Measurements from ENCODE around the gene VAT1. TPM values are rescaled to one million over a fixed set of nuclear protein-coding genes. Genes with fewer than 3 reads are reported as not detected.

VAT1 gene
- total and polyA plus RNA-seq, 2 of the 13 experiments (the other 11 are each of a cell fraction or from before 2014, with no cell fraction given): 143 to 205 TPM

DNA sequence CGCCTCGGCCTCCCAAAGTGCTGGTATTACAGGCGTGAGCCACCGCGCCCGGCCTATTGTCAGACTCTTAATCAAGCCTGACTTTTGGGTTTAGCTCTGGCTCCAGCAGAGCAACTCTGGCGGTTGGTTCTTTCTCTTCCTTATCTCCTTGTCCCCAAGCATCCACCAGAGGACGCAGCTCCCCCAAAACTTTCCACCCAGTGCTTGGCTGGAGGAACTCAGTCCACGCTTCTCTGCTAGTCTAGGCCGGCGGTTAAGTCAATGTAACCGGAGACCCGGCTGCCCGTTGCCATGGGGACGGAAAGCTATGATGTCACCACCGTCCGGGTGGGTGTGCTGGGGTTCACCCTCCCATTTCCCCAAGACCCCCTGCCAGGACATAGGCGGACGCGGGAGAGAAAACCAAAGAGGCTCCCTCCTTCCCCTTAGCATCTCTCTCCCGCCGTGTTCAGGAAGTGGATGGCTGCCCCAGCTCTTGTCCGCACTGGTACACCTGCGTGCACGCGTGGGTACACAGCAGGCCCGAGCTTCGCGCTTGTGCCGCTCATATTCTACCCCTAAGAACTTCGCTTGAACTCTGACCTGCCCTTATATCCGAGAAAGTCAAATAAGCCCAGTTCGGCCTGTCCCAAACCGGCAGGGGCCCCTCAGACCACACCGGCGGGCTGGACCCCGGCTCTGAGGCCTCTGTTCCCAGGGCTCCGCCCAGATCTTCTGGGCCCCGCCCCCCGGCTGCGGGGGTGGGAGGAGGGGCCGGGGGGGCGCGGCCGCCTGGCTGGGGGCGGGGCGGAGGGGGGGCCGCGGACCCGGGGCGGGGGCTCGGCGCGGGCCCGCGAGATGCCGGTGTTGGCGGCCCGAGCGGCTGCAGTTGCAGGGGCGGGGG lies 2.5 kb upstream of the VAT1 start, which contains the start of gene RND2 (continued):
- TF ChIP-seq ZNF816 (CRISPR knock-in tag; IDR thresholded peaks at IDR 0.05; ENCODE audit: borderline replicate concordance) (no peak), JUN (CRISPR knock-in tag; IDR thresholded peaks at IDR 0.05) (peak; percentile 76; the same call in 1 of the 2 replicates), AGO1 (IDR thresholded peaks at IDR 0.05; ENCODE audit: low read depth, low read length, poor library complexity, severe bottlenecking) (no peak), FIP1L1 (IDR thresholded peaks at IDR 0.05; ENCODE audit: borderline replicate concordance, insufficient read depth, low read depth, low read length) (peak; percentile 73; the same call in 1 of the 2 replicates), KAT2B (IDR thresholded peaks at IDR 0.05; ENCODE audit: borderline replicate concordance, low read depth, low read length) (no peak), CEBPB (IDR thresholded peaks at IDR 0.05; ENCODE audit: borderline replicate concordance, low read depth, low read length) (no peak), NFKB2 (CRISPR knock-in tag; IDR thresholded peaks at IDR 0.05; ENCODE audit: borderline replicate concordance) (peak; percentile 65; the same call in 1 of the 2 replicates), ZNF678 (CRISPR knock-in tag; IDR thresholded peaks at IDR 0.05) (0 out of 2 replicates have a peak, but pooled peaks have one; percentile 41), PCBP2 (optimal IDR thresholded peaks at IDR 0.05; ENCODE audit: low read depth, low read length, poor library complexity, severe bottlenecking) (no peak), DMAP1 (CRISPR knock-in tag; IDR thresholded peaks at IDR 0.05) (peak; percentile 65; the same call in 1 of the 2 replicates), ZNF619 (CRISPR knock-in tag; IDR thresholded peaks at IDR 0.05) (peak; percentile 89; the same call in 1 of the 2 replicates), REPIN1 (CRISPR knock-in tag; IDR thresholded peaks at IDR 0.05; ENCODE audit: borderline replicate concordance, low read depth) (peak; percentile 77), ZNF224 (CRISPR knock-in tag; IDR thresholded peaks at IDR 0.05) (0 out of 2 replicates have a peak, but pooled peaks have one; percentile 54), ZNF451 (CRISPR knock-in tag; IDR thresholded peaks at IDR 0.05) (0 out of 2 replicates have a peak, but pooled peaks have one; percentile 16), FOSL1 (CRISPR knock-in tag; IDR thresholded peaks at IDR 0.05; ENCODE audit: borderline replicate concordance) (no peak), TMF1 (CRISPR knock-in tag; IDR thresholded peaks at IDR 0.05; ENCODE audit: low read depth) (no peak)
- TF ChIP-seq, protein P1, sequence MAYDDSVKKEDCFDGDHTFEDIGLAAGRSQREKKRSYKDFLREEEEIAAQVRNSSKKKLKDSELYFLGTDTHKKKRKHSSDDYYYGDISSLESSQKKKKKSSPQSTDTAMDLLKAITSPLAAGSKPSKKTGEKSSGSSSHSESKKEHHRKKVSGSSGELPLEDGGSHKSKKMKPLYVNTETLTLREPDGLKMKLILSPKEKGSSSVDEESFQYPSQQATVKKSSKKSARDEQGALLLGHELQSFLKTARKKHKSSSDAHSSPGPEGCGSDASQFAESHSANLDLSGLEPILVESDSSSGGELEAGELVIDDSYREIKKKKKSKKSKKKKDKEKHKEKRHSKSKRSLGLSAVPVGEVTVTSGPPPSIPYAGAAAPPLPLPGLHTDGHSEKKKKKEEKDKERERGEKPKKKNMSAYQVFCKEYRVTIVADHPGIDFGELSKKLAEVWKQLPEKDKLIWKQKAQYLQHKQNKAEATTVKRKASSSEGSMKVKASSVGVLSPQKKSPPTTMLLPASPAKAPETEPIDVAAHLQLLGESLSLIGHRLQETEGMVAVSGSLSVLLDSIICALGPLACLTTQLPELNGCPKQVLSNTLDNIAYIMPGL (CRISPR knock-in tag; IDR thresholded peaks at IDR 0.05; ENCODE audit: borderline replicate concordance in 1 of 2, low read depth in 1 of 2): peak; percentile 68 to 82; a peak in 2 of 4 replicates
- TF ChIP-seq, protein P2, sequence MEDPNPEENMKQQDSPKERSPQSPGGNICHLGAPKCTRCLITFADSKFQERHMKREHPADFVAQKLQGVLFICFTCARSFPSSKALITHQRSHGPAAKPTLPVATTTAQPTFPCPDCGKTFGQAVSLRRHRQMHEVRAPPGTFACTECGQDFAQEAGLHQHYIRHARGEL (CRISPR knock-in tag; IDR thresholded peaks at IDR 0.05): 0 out of 2 replicates have a peak, but pooled peaks have one; percentile 23
- TF ChIP-seq, protein P3, sequence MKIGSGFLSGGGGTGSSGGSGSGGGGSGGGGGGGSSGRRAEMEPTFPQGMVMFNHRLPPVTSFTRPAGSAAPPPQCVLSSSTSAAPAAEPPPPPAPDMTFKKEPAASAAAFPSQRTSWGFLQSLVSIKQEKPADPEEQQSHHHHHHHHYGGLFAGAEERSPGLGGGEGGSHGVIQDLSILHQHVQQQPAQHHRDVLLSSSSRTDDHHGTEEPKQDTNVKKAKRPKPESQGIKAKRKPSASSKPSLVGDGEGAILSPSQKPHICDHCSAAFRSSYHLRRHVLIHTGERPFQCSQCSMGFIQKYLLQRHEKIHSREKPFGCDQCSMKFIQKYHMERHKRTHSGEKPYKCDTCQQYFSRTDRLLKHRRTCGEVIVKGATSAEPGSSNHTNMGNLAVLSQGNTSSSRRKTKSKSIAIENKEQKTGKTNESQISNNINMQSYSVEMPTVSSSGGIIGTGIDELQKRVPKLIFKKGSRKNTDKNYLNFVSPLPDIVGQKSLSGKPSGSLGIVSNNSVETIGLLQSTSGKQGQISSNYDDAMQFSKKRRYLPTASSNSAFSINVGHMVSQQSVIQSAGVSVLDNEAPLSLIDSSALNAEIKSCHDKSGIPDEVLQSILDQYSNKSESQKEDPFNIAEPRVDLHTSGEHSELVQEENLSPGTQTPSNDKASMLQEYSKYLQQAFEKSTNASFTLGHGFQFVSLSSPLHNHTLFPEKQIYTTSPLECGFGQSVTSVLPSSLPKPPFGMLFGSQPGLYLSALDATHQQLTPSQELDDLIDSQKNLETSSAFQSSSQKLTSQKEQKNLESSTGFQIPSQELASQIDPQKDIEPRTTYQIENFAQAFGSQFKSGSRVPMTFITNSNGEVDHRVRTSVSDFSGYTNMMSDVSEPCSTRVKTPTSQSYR (CRISPR knock-in tag; IDR thresholded peaks at IDR 0.05; ENCODE audit: borderline replicate concordance): no peak
- TF ChIP-seq, protein P4, sequence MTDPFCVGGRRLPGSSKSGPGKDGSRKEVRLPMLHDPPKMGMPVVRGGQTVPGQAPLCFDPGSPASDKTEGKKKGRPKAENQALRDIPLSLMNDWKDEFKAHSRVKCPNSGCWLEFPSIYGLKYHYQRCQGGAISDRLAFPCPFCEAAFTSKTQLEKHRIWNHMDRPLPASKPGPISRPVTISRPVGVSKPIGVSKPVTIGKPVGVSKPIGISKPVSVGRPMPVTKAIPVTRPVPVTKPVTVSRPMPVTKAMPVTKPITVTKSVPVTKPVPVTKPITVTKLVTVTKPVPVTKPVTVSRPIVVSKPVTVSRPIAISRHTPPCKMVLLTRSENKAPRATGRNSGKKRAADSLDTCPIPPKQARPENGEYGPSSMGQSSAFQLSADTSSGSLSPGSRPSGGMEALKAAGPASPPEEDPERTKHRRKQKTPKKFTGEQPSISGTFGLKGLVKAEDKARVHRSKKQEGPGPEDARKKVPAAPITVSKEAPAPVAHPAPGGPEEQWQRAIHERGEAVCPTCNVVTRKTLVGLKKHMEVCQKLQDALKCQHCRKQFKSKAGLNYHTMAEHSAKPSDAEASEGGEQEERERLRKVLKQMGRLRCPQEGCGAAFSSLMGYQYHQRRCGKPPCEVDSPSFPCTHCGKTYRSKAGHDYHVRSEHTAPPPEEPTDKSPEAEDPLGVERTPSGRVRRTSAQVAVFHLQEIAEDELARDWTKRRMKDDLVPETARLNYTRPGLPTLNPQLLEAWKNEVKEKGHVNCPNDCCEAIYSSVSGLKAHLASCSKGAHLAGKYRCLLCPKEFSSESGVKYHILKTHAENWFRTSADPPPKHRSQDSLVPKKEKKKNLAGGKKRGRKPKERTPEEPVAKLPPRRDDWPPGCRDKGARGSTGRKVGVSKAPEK (CRISPR knock-in tag; IDR thresholded peaks at IDR 0.05; ENCODE audit: borderline replicate concordance): no peak
